Neuronal stem cell (in vitro differentiated cells): Measurements from ENCODE around the gene PRKCE.
"Not testable (repeated sequence)": the region's sequence is repeated elsewhere in the genome, so short reads cannot be mapped to it uniquely, and the experiment has no call there.

ENCODE experiments used
- DNase-seq: peaks from one replicate; pipeline ENCODE4 v3.0.0-alpha.2; 2013; ENCODE audit warnings: low spot score
- H2AFZ ChIP-seq: one replicate; pipeline ENCODE4 v1.6.1; 2013; ENCODE audit warnings: mild to moderate bottlenecking, low read length, inconsistent platforms
- H2AK5ac ChIP-seq: 2 replicates; pipeline ENCODE4 v1.6.1; 2013; ENCODE audit warnings: low read depth, mild to moderate bottlenecking, inconsistent platforms, low read length, moderate library complexity, mixed read lengths
- H2BK120ac ChIP-seq: 2 replicates; pipeline ENCODE4 v1.6.1; 2013; ENCODE audit warnings: low read depth, mild to moderate bottlenecking, inconsistent platforms, low read length, moderate library complexity, mixed read lengths
- H2BK12ac ChIP-seq: one replicate; pipeline ENCODE4 v1.6.1; 2013; ENCODE audit warnings: low read length, inconsistent platforms
- H2BK15ac ChIP-seq: 2 replicates; pipeline ENCODE4 v1.6.1; 2013; ENCODE audit warnings: mild to moderate bottlenecking, low read length, inconsistent platforms, mixed read lengths
- H2BK5ac ChIP-seq: one replicate; pipeline ENCODE4 v1.6.1; 2013; ENCODE audit warnings: inconsistent platforms, mild to moderate bottlenecking, low read length, moderate library complexity
- H3K14ac ChIP-seq: one replicate; pipeline ENCODE4 v1.6.1; 2013; ENCODE audit warnings: low read length, inconsistent platforms
- H3K18ac ChIP-seq: 2 replicates; pipeline ENCODE4 v1.6.1; 2013; ENCODE audit warnings: low read length, inconsistent platforms
- H3K23ac ChIP-seq: 2 replicates; pipeline ENCODE4 v1.6.1; 2013; ENCODE audit warnings: low read depth, mild to moderate bottlenecking, mixed read lengths, low read length, inconsistent platforms; ENCODE audit not compliant: poor library complexity
- H3K27ac ChIP-seq: replicated peaks from 3 replicates; pipeline ENCODE4 v1.5.1; 2013; ENCODE audit warnings: low read length, inconsistent platforms
- H3K27me3 ChIP-seq, 3 experiments: 2 replicates each; pipeline ENCODE4 v1.6.1; 2013; ENCODE audit warnings: low read length in 3 of 3, mild to moderate bottlenecking in 2 of 3, inconsistent platforms in 1 of 3, low read depth in 1 of 3, mixed read lengths in 1 of 3, moderate library complexity in 1 of 3; ENCODE audit not compliant: control insufficient read depth in 3 of 3, insufficient read depth in 3 of 3
- H3K36me3 ChIP-seq, 2 donors: replicated peaks in 1 of 2; 2 replicates each; pipeline ENCODE4 v1.6.1; 2013; ENCODE audit warnings: low read length in 2 of 2; ENCODE audit not compliant: control insufficient read depth in 2 of 2, insufficient read depth in 2 of 2
- H3K4ac ChIP-seq: 2 replicates; pipeline ENCODE4 v1.6.1; 2013; ENCODE audit warnings: inconsistent platforms, mild to moderate bottlenecking, low read length, moderate library complexity
- H3K4me1 ChIP-seq, 2 donors: 1 replicate in 1 of 2; 2 replicates in 1 of 2; pipeline ENCODE4 v1.6.1; 2013; ENCODE audit warnings: low read length in 2 of 2, low read depth in 1 of 2; ENCODE audit not compliant: control insufficient read depth in 2 of 2, insufficient read depth in 1 of 2
- H3K4me2 ChIP-seq: one replicate; pipeline ENCODE4 v1.6.1; 2013; ENCODE audit warnings: mild to moderate bottlenecking, low read length, inconsistent platforms; ENCODE audit not compliant: insufficient read depth, poor library complexity, severe bottlenecking
- H3K4me3 ChIP-seq, 2 donors: 2 replicates each; pipeline ENCODE4 v1.5.1; 2013; ENCODE audit warnings: low read length in 2 of 2, mild to moderate bottlenecking in 2 of 2, inconsistent platforms in 1 of 2, moderate library complexity in 1 of 2
- H3K79me1 ChIP-seq: one replicate; pipeline ENCODE4 v1.6.1; 2013; ENCODE audit warnings: low read depth, mild to moderate bottlenecking, inconsistent platforms, low read length, moderate library complexity
- H3K9ac ChIP-seq: one replicate; pipeline ENCODE4 v1.6.1; 2013; ENCODE audit warnings: mild to moderate bottlenecking, low read depth, low read length, inconsistent platforms; ENCODE audit not compliant: poor library complexity
- H3K9me3 ChIP-seq, 2 donors: replicated peaks in 1 of 2; 2 replicates each; pipeline versions ENCODE3 to v1.6.1; 2013; ENCODE audit warnings: low read length in 2 of 2, mild to moderate bottlenecking in 2 of 2, inconsistent platforms in 1 of 2, low read depth in 1 of 2, mixed read lengths in 1 of 2, moderate library complexity in 1 of 2; ENCODE audit not compliant: control insufficient read depth in 2 of 2, insufficient read depth in 1 of 2
- H4K8ac ChIP-seq: one replicate; pipeline ENCODE4 v1.6.1; 2013; ENCODE audit warnings: low read depth, mild to moderate bottlenecking, inconsistent platforms, low read length, moderate library complexity
- H4K91ac ChIP-seq: one replicate; pipeline ENCODE4 v1.6.1; 2013; ENCODE audit warnings: low read length, low read depth, mild to moderate bottlenecking, inconsistent platforms; ENCODE audit not compliant: poor library complexity
- WGBS, 2 donors: extraction: QIAGEN DNeasy Blood & Tissue Kit; methylation state at CpG; one replicate each; pipeline ENCODE4 v1.1.7; 2013; ENCODE audit warnings: missing lambda C conversion rate in 2 of 2, mixed read lengths in 1 of 2; ENCODE audit not compliant: insufficient read length in 2 of 2, insufficient replicate concordance in 1 of 2; ENCODE audit errors: extremely low coverage in 2 of 2; 5-methylcytosine and 5-hydroxymethylcytosine counted together

The PRKCE gene

GRCh38 chr2:46213906-46214305 lies 562.4 kb downstream of the PRKCE start:
- H4K91ac ChIP-seq: no peak overlapping the region
- no CpG with 5 or more reads among the region's 2 CpGs for WGBS, 2 donors
- no peak overlapping the region for H4K8ac ChIP-seq

GRCh38 chr2:46216213-46216612 lies 564.7 kb downstream of the PRKCE start:
- Histone ChIP-seq H3K36me3 (no peaks in the 10 kb centered on the region), H3K4me1 (no peaks in the 10 kb centered on the region), H3K4me2 (no peak overlapping the region), H2BK5ac (no peak overlapping the region), H2BK15ac (no peak overlapping the region), H3K9ac (no peak overlapping the region), H3K4me3 (no peak overlapping the region), H3K18ac (no peak overlapping the region), H3K27me3 (no peaks in the 10 kb centered on the region), H3K27ac (no peak overlapping the region), H2AFZ (no peak overlapping the region), H3K23ac (no peak overlapping the region), H3K14ac (no peak overlapping the region), H3K79me1 (no peaks in the 10 kb centered on the region), H4K8ac (no peak overlapping the region), H3K9me3 (peaks cover 0 to 6% of the 10 kb centered on the region in 2 donors), H2BK120ac (no peak overlapping the region), H2BK12ac (no peak overlapping the region), H4K91ac (no peak overlapping the region), H2AK5ac (no peak overlapping the region), H3K4ac (no peak overlapping the region)
- DNase-seq: no peak
- no CpG with 5 or more reads among the region's 1 CpG for WGBS, 2 donors

More at GRCh38 chr2:46213906-46214305, 562.4 kb downstream of the PRKCE start:
- no peak overlapping the region for H2AK5ac ChIP-seq
- DNase-seq: no peak
- no peak overlapping the region for H2BK120ac ChIP-seq
- no peak overlapping the region for H3K14ac ChIP-seq
- H3K9me3 ChIP-seq: peaks cover 0 to 6% of the 10 kb centered on the region in 2 donors
- H3K4me3 ChIP-seq: no peak overlapping the region
- H2AFZ ChIP-seq: no peak overlapping the region
- H3K4me1 ChIP-seq: no peaks in the 10 kb centered on the region
- no peaks in the 10 kb centered on the region for H3K36me3 ChIP-seq
- no peaks in the 10 kb centered on the region for H3K79me1 ChIP-seq
- H3K9ac ChIP-seq: no peak overlapping the region
- no peak overlapping the region for H3K23ac ChIP-seq
- no peak overlapping the region for H2BK15ac ChIP-seq
- no peak overlapping the region for H3K27ac ChIP-seq
- H3K4me2 ChIP-seq: no peak overlapping the region
- H2BK5ac ChIP-seq: no peak overlapping the region
- H2BK12ac ChIP-seq: no peak overlapping the region
- no peak overlapping the region for H3K18ac ChIP-seq
- H3K27me3 ChIP-seq: no peaks in the 10 kb centered on the region
- H3K4ac ChIP-seq: no peak overlapping the region

DNA sequence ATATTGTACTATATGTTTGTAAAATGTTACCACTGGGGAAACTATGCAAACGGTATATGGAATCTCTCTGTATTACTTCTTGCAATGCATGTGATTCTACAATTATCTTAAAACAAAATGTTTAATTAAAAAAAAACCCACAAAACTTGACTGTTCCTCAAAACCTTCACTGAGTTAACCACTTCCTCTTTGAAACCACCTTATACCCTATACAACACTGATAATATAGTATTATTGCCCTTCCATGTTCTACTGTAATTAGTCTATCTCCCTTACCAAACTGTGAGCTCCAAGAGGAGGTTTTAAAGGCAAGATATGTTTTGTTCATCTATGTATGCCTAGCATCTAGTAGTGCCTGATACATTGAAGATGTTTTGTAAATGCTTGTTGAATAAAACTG lies 572.0 kb downstream of the PRKCE start:
- WGBS, 2 donors: no CpG with 5 or more reads among the region's 1 CpG
- H3K14ac ChIP-seq, H2BK120ac ChIP-seq, H3K4me1 ChIP-seq, H3K9me3 ChIP-seq, H2AFZ ChIP-seq, H3K79me1 ChIP-seq, DNase-seq, H2BK15ac ChIP-seq, H3K27ac ChIP-seq, H2BK5ac ChIP-seq, H3K4me3 ChIP-seq, H3K27me3 ChIP-seq, H4K91ac ChIP-seq, H3K4me2 ChIP-seq, H3K18ac ChIP-seq, H2BK12ac ChIP-seq, H3K36me3 ChIP-seq, H3K23ac ChIP-seq, H3K9ac ChIP-seq, H3K4ac ChIP-seq, H4K8ac ChIP-seq, H2AK5ac ChIP-seq: not testable (repeated sequence)

- Histone ChIP-seq H2BK5ac (no peak overlapping the region), H3K4me1 (peaks cover 10 to 11% of the 10 kb centered on the region in 2 donors), H2AFZ (no peak overlapping the region), H2BK12ac (no peak overlapping the region), H3K36me3 (no peaks in the 10 kb centered on the region), H3K14ac (no peak overlapping the region), H3K27me3 (no peaks in the 10 kb centered on the region), H3K27ac (no peak overlapping the region), H3K4me2 (no peak overlapping the region), H3K23ac (no peak overlapping the region), H2BK120ac (no peak overlapping the region), H3K4ac (no peak overlapping the region), H3K9me3 (no peaks in the 10 kb centered on the region), H2BK15ac (no peak overlapping the region), H3K79me1 (no peaks in the 10 kb centered on the region), H4K91ac (no peak overlapping the region), H2AK5ac (no peak overlapping the region), H3K9ac (no peak overlapping the region), H3K18ac (no peak overlapping the region), H3K4me3 (no peak overlapping the region), H4K8ac (no peak overlapping the region)
- DNase-seq: no peak
- WGBS, 2 donors: no CpG with 5 or more reads among the region's 2 CpGs
Measured at GRCh38 chr2:46225150-46225625, 573.7 kb downstream of the PRKCE start.
